MM.1S (cell line): Measurements from ENCODE around the gene ABTB2.

Experiments used
- DNase-seq: peaks from one replicate; pipeline ENCODE4 v3.0.0-alpha.2; 2015
- H2AFZ ChIP-seq: fragments of 300-600 bp; sonication (generic); 2 replicates; pipeline ENCODE4 v1.6.0; 2016; ENCODE audit warnings: antibody characterized with exemption, low read length
- H3F3A ChIP-seq: fragments of 300-600 bp; sonication (generic); 2 replicates; pipeline ENCODE4 v1.6.1; 2016; ENCODE audit warnings: mild to moderate bottlenecking, antibody characterized with exemption, low read length, moderate library complexity, mixed read lengths; ENCODE audit not compliant: insufficient read depth
- H3K27ac ChIP-seq: fragments of 300-600 bp; sonication (generic); 2 replicates; pipeline ENCODE4 v1.5.1; 2016; ENCODE audit warnings: mild to moderate bottlenecking, low read length
- H3K27me3 ChIP-seq: fragments of 300-600 bp; sonication (generic); replicated peaks from 2 replicates; pipeline ENCODE4 v1.6.0; 2016; ENCODE audit warnings: low read length; ENCODE audit not compliant: insufficient read depth
- H3K36me3 ChIP-seq: fragments of 300-600 bp; sonication (generic); replicated peaks from 2 replicates; pipeline ENCODE4 v1.6.1; 2016; ENCODE audit warnings: mild to moderate bottlenecking, low read length, mixed read lengths; ENCODE audit not compliant: insufficient read depth
- H3K4me1 ChIP-seq: fragments of 300-600 bp; sonication (generic); 2 replicates; pipeline ENCODE4 v1.6.1; 2016; ENCODE audit warnings: low read length, mixed read lengths
- H3K4me2 ChIP-seq: fragments of 300-600 bp; sonication (generic); 2 replicates; pipeline ENCODE4 v1.6.0; 2016; ENCODE audit warnings: low read depth, low read length
- H3K4me3 ChIP-seq: fragments of 300-600 bp; sonication (generic); 2 replicates; pipeline ENCODE4 v1.5.1; 2016; ENCODE audit warnings: low read length, mixed read lengths
- H3K79me2 ChIP-seq: fragments of 300-600 bp; sonication (generic); 2 replicates; pipeline ENCODE4 v1.6.1; 2016; ENCODE audit warnings: mixed run types, low read length, mixed read lengths
- H3K9ac ChIP-seq: fragments of 300-600 bp; sonication (generic); 2 replicates; pipeline ENCODE4 v1.6.1; 2016; ENCODE audit warnings: low read length, mixed read lengths
- H3K9me2 ChIP-seq: fragments of 300-600 bp; sonication (generic); replicated peaks from 2 replicates; pipeline ENCODE4 v1.6.1; 2016; ENCODE audit warnings: mild to moderate bottlenecking, low read length, mixed read lengths; ENCODE audit not compliant: insufficient read depth
- H3K9me3 ChIP-seq: fragments of 300-600 bp; sonication (generic); replicated peaks from 2 replicates; pipeline ENCODE4 v1.6.1; 2016; ENCODE audit warnings: mild to moderate bottlenecking, low read length, mixed read lengths; ENCODE audit not compliant: insufficient read depth
- H4K20me1 ChIP-seq: fragments of 300-600 bp; sonication (generic); 2 replicates; pipeline ENCODE4 v1.6.1; 2016; ENCODE audit warnings: mild to moderate bottlenecking, low read length, moderate library complexity, mixed read lengths; ENCODE audit not compliant: insufficient read depth
- CTCF ChIP-seq: fragments of 300-600 bp; sonication (generic); IDR thresholded peaks from 2 replicates; pipeline ENCODE4 v1.5.1; 2016; ENCODE audit warnings: antibody characterized with exemption, low read length, mixed read lengths
- EZH2 ChIP-seq: fragments of 300-600 bp; sonication (generic); optimal IDR thresholded peaks from 2 replicates; pipeline ENCODE3; 2017; ENCODE audit warnings: low read depth, mild to moderate bottlenecking, antibody characterized with exemption, low read length, mixed read lengths
- EZH2phosphoT487 ChIP-seq: fragments of 300-600 bp; sonication (generic); IDR thresholded peaks from 2 replicates; pipeline ENCODE4 v1.6.1; 2018; ENCODE audit warnings: antibody characterized with exemption, low read length

Gene ABTB2

GRCh38 chr11:34151166-34151565 lies 206.6 kb downstream of the ABTB2 start:
- H3K9me2 ChIP-seq, result no peaks in the 10 kb centered on the region
- H3K4me1 ChIP-seq, result peaks cover 5% of the 10 kb centered on the region
- TF ChIP-seq EZH2phosphoT487, result no peak
- no peak for TF ChIP-seq EZH2
- no peak for TF ChIP-seq CTCF
- H3K27me3 ChIP-seq, result no peaks in the 10 kb centered on the region
- H3K36me3 ChIP-seq, result 0 out of 2 replicates have a peak, but pooled peaks cover 13% of the 10 kb centered on the region
- no peak overlapping the region for H2AFZ ChIP-seq
- no peak for DNase-seq
- 0 out of 2 replicates have a peak, but pooled peaks cover 3% of the 10 kb centered on the region for H3F3A ChIP-seq
- H3K27ac ChIP-seq, result no peak overlapping the region
- H3K9ac ChIP-seq, result no peak overlapping the region
- no peak overlapping the region for H3K4me3 ChIP-seq
- H3K4me2 ChIP-seq, result no peak overlapping the region
- no peaks in the 10 kb centered on the region for H4K20me1 ChIP-seq
- no peaks in the 10 kb centered on the region for H3K79me2 ChIP-seq
- H3K9me3 ChIP-seq, result no peaks in the 10 kb centered on the region

DNA sequence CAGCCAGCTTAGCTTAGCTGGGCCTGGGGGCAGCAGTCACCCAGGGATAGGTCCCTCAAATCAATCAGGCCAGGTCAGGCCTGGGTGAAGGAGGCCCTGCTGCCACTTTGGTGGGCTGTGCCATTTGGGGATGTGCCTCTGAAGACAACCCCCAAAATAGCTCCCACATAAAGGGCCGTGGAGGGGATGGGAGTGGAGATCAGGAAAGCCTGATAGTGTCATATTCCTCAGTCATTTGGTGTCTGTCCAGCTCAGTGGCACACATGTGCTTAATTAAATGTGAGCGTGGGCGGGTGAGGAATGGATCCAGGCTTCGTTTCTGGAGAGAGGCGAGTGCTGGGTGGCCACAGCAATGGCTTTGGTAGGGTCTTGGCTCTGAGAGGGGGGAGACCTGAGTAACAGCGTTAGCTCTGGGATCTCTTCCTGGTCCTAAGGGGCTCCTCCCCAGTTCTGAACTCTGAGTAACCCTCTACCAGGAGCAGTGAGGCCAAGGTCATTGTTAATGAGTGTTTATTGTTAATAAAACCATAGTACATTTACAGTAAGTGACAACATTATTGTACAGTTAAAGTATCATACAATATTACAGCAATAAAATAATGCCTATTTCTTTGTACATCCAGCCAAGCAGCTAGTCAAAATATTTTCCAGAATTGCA lies 207.2 kb downstream of the ABTB2 start:
- H3K4me2 ChIP-seq, result no peak overlapping the region
- H3K36me3 ChIP-seq, result 0 out of 2 replicates have a peak, but pooled peaks cover 13% of the 10 kb centered on the region
- no peak overlapping the region for H3K9ac ChIP-seq
- no peak for DNase-seq
- no peak overlapping the region for H2AFZ ChIP-seq
- no peaks in the 10 kb centered on the region for H3K27me3 ChIP-seq
- no peak overlapping the region for H3K27ac ChIP-seq
- H3K79me2 ChIP-seq, result no peaks in the 10 kb centered on the region
- H4K20me1 ChIP-seq, result no peaks in the 10 kb centered on the region
- H3K4me3 ChIP-seq, result no peak overlapping the region
- H3F3A ChIP-seq, result peaks cover 8% of the 10 kb centered on the region
- no peaks in the 10 kb centered on the region for H3K9me2 ChIP-seq
- H3K9me3 ChIP-seq, result no peaks in the 10 kb centered on the region
- H3K4me1 ChIP-seq, result peaks cover 8% of the 10 kb centered on the region
- TF ChIP-seq CTCF (no peak), EZH2phosphoT487 (no peak), EZH2 (no peak)

DNA sequence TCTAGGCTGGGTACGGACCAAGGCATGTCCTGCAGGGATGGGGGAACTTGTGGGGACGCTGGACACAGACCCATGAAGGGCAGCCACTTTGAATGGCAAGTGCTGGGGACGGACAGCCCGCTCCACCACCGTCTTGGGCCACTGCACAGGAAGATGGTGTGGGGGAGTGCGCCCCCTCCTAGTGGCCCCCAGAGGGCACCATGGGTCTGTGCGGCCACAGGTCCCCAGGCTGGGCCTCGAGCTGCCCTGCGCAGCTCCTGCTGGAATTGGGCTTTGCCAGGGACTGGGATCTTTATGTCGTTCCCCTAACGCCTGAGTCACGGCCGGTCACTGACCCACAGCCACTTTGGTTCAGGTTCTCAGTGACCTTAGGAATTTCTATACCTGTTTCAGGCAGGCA lies 208.0 kb downstream of the ABTB2 start:
- H3F3A ChIP-seq, result peaks cover 17% of the 10 kb centered on the region
- H2AFZ ChIP-seq, result no peak overlapping the region
- no peak overlapping the region for H3K4me2 ChIP-seq
- no peaks in the 10 kb centered on the region for H3K79me2 ChIP-seq
- no peak overlapping the region for H3K9ac ChIP-seq
- no peak for TF ChIP-seq EZH2phosphoT487
- no peak for TF ChIP-seq EZH2
- TF ChIP-seq CTCF, result peak; percentile 14; the same call in 1 of the 2 replicates
- H3K4me1 ChIP-seq, result peaks cover 17% of the 10 kb centered on the region
- H3K27me3 ChIP-seq, result no peaks in the 10 kb centered on the region
- 0 out of 2 replicates have a peak, but pooled peaks cover 4% of the 10 kb centered on the region for H4K20me1 ChIP-seq
- DNase-seq, result no peak
- H3K9me2 ChIP-seq, result no peaks in the 10 kb centered on the region
- H3K9me3 ChIP-seq, result no peaks in the 10 kb centered on the region
- H3K27ac ChIP-seq, result no peak overlapping the region
- peaks cover 13% of the 10 kb centered on the region; the same call in 1 of the 2 replicates for H3K36me3 ChIP-seq
- no peak overlapping the region for H3K4me3 ChIP-seq
